Stimulated activated CD4-positive, alpha-beta T cell treated with anti-CD3 and anti-CD28 coated beads, Interleukin-15, amount 100 ng/mL, for 24 hours (primary cell): ENCODE measurements around the gene CHCHD1.
"Not testable (repeated sequence)": the region's sequence is repeated elsewhere in the genome, so short reads cannot be mapped to it uniquely, and the experiment has no call there.

ENCODE experiments used
- DNase-seq: peaks from one replicate; pipeline ENCODE4 v3.0.0-alpha.2; 2020

Gene CHCHD1

GRCh38 chr10:73769396-73769795 lies 12.5 kb upstream of the CHCHD1 start:
- no peak for DNase-seq

GRCh38 chr10:73771722-73772280 lies 10.0 kb upstream of the CHCHD1 start:
- peak; percentile 87 for DNase-seq

- DNase-seq, result peak; percentile 87
Measured at GRCh38 chr10:73772281-73773151, 9.3 kb upstream of the CHCHD1 start.

- DNase-seq, result peak; percentile 51
Measured at GRCh38 chr10:73773152-73773879, 8.5 kb upstream of the CHCHD1 start.

- no peak for DNase-seq
Measured at GRCh38 chr10:73774637-73775036, 7.2 kb upstream of the CHCHD1 start.

GRCh38 chr10:73779018-73779417 lies 2.8 kb upstream of the CHCHD1 start:
- DNase-seq, result no peak

GRCh38 chr10:73779539-73780197 lies 2.2 kb upstream of the CHCHD1 start:
- no peak for DNase-seq

- no peak for DNase-seq
Measured at GRCh38 chr10:73780301-73780700, 1.5 kb upstream of the CHCHD1 start.

GRCh38 chr10:73780966-73781365 lies 882 bp upstream of the CHCHD1 start:
- no peak for DNase-seq

GRCh38 chr10:73781548-73781878 lies 335 bp upstream of the CHCHD1 start:
- DNase-seq, result no peak

- no peak for DNase-seq
Measured at GRCh38 chr10:73782749-73783085, 869 bp downstream of the CHCHD1 start.

GRCh38 chr10:73785211-73785720 lies 3.4 kb downstream of the CHCHD1 start, which contains the start of gene ZSWIM8:
ZSWIM8 (plus strand) TSS chr10:73785606; CDS start chr10:73785879, 273 bp downstream.
- peak; percentile 88 for DNase-seq

- DNase-seq, result peak; percentile 53
Measured at GRCh38 chr10:73785721-73786511, 4.1 kb downstream of the CHCHD1 start.

- no peak for DNase-seq
Measured at GRCh38 chr10:73786512-73786885, 4.7 kb downstream of the CHCHD1 start.

GRCh38 chr10:73787031-73787800 lies 5.4 kb downstream of the CHCHD1 start:
- DNase-seq, result not testable (repeated sequence)

- no peak for DNase-seq
Measured at GRCh38 chr10:73788864-73789658, 7.2 kb downstream of the CHCHD1 start.

- no peak for DNase-seq
Measured at GRCh38 chr10:73789659-73790055, 7.8 kb downstream of the CHCHD1 start.

GRCh38 chr10:73790886-73791625 lies 9.2 kb downstream of the CHCHD1 start:
- DNase-seq, result no peak

GRCh38 chr10:73791871-73792400 lies 10.1 kb downstream of the CHCHD1 start:
- DNase-seq, result no peak

GRCh38 chr10:73793456-73793855 lies 11.6 kb downstream of the CHCHD1 start:
- no peak for DNase-seq
